SH-SY5Y (cell line): ENCODE measurements around the gene B4GALT2.

ENCODE experiments used
- GATA2 ChIP-seq: IDR thresholded peaks from 2 replicates; pipeline ENCODE4 v1.6.1; 2011; ENCODE audit warnings: mild to moderate bottlenecking, low read depth, low read length
- GATA3 ChIP-seq: IDR thresholded peaks from 2 replicates; pipeline ENCODE4 v1.6.1; 2011; ENCODE audit warnings: low read depth, mild to moderate bottlenecking, low read length, moderate library complexity

- no peak for TF ChIP-seq GATA3
- no peak for TF ChIP-seq GATA2
Observed at GRCh38 chr1:43982241-43982640, 3.2 kb downstream of the B4GALT2 start.
